Hepatocyte (in vitro differentiated cells): ENCODE measurements around the gene CNEP1R1.

Experiments used
- CTCF ChIP-seq: fragments of 200-600 bp; sonication (generic); IDR thresholded peaks from 2 replicates; pipeline ENCODE4 v1.5.1; 2016; ENCODE audit warnings: antibody characterized with exemption, mild to moderate bottlenecking; ENCODE audit not compliant: poor library complexity
- EZH2 ChIP-seq: fragments of 200-600 bp; sonication (generic); IDR thresholded peaks from 2 replicates; pipeline ENCODE4 v1.6.1; 2016; ENCODE audit warnings: antibody characterized with exemption, mild to moderate bottlenecking, borderline replicate concordance

GRCh38 chr16:50004239-50004638 is 20.8 kb upstream of the CNEP1R1 start:
- TF ChIP-seq CTCF, result no peak
- no peak for TF ChIP-seq EZH2
